Spleen (tissue), 11 donors: ENCODE data around the gene SSTR5. TPM values are rescaled to one million over a fixed set of nuclear protein-coding genes. Genes with fewer than 3 reads are reported as not detected.

ENCODE experiments used
- DNase-seq: peaks from one replicate; pipeline ENCODE4 v3.0.0-alpha.2; 2020
- H3K27ac ChIP-seq, 8 donors: fragments of 200-600 bp; sonication (generic) in 7 of 8; 1 replicate in 4 of 8; 2 replicates in 4 of 8; pipeline versions ENCODE4 v1.5.0 to v1.8.0; 2016 to 2021; ENCODE audit warnings: inconsistent platforms in 4 of 8, mild to moderate bottlenecking in 4 of 8, moderate library complexity in 1 of 8
- H3K27me3 ChIP-seq, 7 donors: fragments of 200-600 bp; sonication (generic) in 6 of 7; replicated peaks in 1 of 7; 1 replicate in 4 of 7; 2 replicates in 3 of 7; pipeline versions ENCODE4 v1.5.0 to v1.8.0; 2016 to 2021; ENCODE audit warnings: inconsistent platforms in 3 of 7, mild to moderate bottlenecking in 1 of 7
- H3K36me3 ChIP-seq, 6 donors: fragments of 200-600 bp; sonication (generic) in 5 of 6; 1 replicate in 4 of 6; 2 replicates in 2 of 6; pipeline versions ENCODE4 v1.5.0 to v1.8.0; 2016 to 2021; ENCODE audit warnings: inconsistent platforms in 2 of 6
- H3K4me1 ChIP-seq, 6 donors: fragments of 200-600 bp; sonication (generic) in 5 of 6; 1 replicate in 3 of 6; 2 replicates in 3 of 6; pipeline versions ENCODE4 v1.5.0 to v1.8.0; 2016 to 2021; ENCODE audit warnings: inconsistent platforms in 3 of 6
- H3K4me3 ChIP-seq, 8 donors: fragments of 200-600 bp; sonication (generic) in 7 of 8; 1 replicate in 4 of 8; 2 replicates in 4 of 8; pipeline versions ENCODE4 v1.5.0 to v1.8.0; 2016 to 2021; ENCODE audit warnings: inconsistent platforms in 4 of 8, mild to moderate bottlenecking in 4 of 8, moderate library complexity in 2 of 8
- H3K9me3 ChIP-seq, 8 donors: fragments of 200-600 bp; sonication (generic) in 7 of 8; 1 replicate in 4 of 8; 2 replicates in 4 of 8; pipeline versions ENCODE4 v1.5.0 to v1.8.0; 2016 to 2021; ENCODE audit warnings: inconsistent platforms in 4 of 8
- POLR2A ChIP-seq, 3 donors: fragments of 450-650 bp; IDR thresholded peaks; one replicate each; pipeline ENCODE4 v1.5.1; 2017; ENCODE audit warnings: antibody characterized with exemption in 3 of 3, mild to moderate bottlenecking in 1 of 3
- POLR2AphosphoS5 ChIP-seq, 3 donors: sonication (generic); formaldehyde crosslinking; IDR thresholded peaks; one replicate each; pipeline ENCODE4 v1.5.1; 2017; ENCODE audit warnings: antibody characterized with exemption in 3 of 3
- WGBS, 5 donors: extraction: QIAGEN DNeasy Blood & Tissue Kit in 3 of 5; methylation state at CpG; one replicate each; pipeline versions ENCODE4 v1.1.5 to v1.1.7; 2013 to 2018; 5-methylcytosine and 5-hydroxymethylcytosine counted together
- intact Hi-C: fragments of 100-400 bp; cut with DNase I; formaldehyde crosslinking; loops from one replicate; pipeline ENCODE4 v1.15.0; 2023; ENCODE audit warnings: low total_unique reads
- polyA plus RNA-seq, 3 donors: library from polyadenylated mRNA; stranded (reverse); fragments of 200-250 nt; gene quantifications; one replicate each; pipeline ENCODE4 v1.2.1, GENCODE V29; 2013
- total RNA-seq, 7 donors: library from RNA; depleted of rRNA in 3 of 7; stranded (reverse); fragments of >200 nt in 3 of 7; fragmentation: NEBNext Ultra II Directional in 4 of 7; extraction: Animal tissue kit (Norgen Biotek cat#: 25700) in 4 of 7; gene quantifications; one replicate each; pipeline versions ENCODE4 v1.1.0 to v1.2.1, GENCODE V29; 2016 to 2021
- TF ChIP-seq, protein P1 (sequence below), 11 experiments: fragments of 200-600 bp in 7 of 11; fragments of 450-650 bp in 4 of 11; sonication (generic) in 4 of 11; IDR thresholded peaks in 8 of 11; conservative IDR thresholded peaks in 3 of 11; 1 replicate in 7 of 11; 2 replicates in 4 of 11; pipeline versions ENCODE4 v1.4.0 to v1.8.0; 2016 to 2021; ENCODE audit warnings: antibody characterized with exemption in 11 of 11, inconsistent platforms in 4 of 11, mild to moderate bottlenecking in 1 of 11
- donor health status: healthy with polysubstance abuse.
- donor health status: DM: no; HTN: no; CAD: no; lungs with moderate emphysema.
- donor health status: DM: no; HTN: no; CAD: no.
- donor health status: Bipolar disorder and iron deficiency.
- donor health status: healthy.
- donor health status: DM: no; HTN: no; CAD: no.
- donor health status: DM: yes; HTN: yes; CAD: no.

Gene SSTR5
- total and polyA plus RNA-seq, 10 donors: not detected

DNA sequence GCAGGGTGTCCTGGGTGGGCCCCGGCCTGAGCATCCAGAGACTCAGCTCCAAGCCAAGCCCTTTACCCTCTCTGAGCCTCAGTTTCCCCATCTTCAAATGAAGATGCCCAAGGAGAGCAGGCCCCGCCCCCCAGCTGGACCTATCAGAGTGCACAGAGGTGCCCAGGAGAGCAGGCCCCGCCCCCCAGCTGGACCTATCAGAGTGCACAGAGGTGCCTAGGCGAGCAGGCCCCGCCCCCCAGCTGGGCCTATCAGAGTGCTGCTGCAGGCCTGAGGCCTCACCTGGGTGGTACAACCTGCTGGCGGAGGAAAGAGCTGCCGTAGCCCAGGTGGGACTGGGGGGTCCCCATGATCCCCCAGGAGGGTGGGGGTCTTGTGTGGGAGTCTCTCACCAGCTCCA, 3.4 kb upstream of the SSTR5 start:
- TF ChIP-seq, protein P1, sequence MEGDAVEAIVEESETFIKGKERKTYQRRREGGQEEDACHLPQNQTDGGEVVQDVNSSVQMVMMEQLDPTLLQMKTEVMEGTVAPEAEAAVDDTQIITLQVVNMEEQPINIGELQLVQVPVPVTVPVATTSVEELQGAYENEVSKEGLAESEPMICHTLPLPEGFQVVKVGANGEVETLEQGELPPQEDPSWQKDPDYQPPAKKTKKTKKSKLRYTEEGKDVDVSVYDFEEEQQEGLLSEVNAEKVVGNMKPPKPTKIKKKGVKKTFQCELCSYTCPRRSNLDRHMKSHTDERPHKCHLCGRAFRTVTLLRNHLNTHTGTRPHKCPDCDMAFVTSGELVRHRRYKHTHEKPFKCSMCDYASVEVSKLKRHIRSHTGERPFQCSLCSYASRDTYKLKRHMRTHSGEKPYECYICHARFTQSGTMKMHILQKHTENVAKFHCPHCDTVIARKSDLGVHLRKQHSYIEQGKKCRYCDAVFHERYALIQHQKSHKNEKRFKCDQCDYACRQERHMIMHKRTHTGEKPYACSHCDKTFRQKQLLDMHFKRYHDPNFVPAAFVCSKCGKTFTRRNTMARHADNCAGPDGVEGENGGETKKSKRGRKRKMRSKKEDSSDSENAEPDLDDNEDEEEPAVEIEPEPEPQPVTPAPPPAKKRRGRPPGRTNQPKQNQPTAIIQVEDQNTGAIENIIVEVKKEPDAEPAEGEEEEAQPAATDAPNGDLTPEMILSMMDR (IDR thresholded peaks at IDR 0.05 in 8 of 11, conservative IDR thresholded peaks at IDR 0.05 in 3 of 11): no peak
- WGBS, 5 donors: 82 to 100% (median 89%) methylated on average over 1 to 7 of the region's 7 CpGs
- intact Hi-C loops: no loop called here
- H3K4me1 ChIP-seq: no peaks in the 10 kb centered on the region
- DNase-seq: no peak
- no peaks in the 10 kb centered on the region for H3K9me3 ChIP-seq
- H3K4me3 ChIP-seq: no peak overlapping the region
- H3K36me3 ChIP-seq: no peaks in the 10 kb centered on the region
- H3K27me3 ChIP-seq: peaks cover 0 to 100% (median 85%) of the 10 kb centered on the region in 7 donors
- no peak overlapping the region for H3K27ac ChIP-seq

DNA sequence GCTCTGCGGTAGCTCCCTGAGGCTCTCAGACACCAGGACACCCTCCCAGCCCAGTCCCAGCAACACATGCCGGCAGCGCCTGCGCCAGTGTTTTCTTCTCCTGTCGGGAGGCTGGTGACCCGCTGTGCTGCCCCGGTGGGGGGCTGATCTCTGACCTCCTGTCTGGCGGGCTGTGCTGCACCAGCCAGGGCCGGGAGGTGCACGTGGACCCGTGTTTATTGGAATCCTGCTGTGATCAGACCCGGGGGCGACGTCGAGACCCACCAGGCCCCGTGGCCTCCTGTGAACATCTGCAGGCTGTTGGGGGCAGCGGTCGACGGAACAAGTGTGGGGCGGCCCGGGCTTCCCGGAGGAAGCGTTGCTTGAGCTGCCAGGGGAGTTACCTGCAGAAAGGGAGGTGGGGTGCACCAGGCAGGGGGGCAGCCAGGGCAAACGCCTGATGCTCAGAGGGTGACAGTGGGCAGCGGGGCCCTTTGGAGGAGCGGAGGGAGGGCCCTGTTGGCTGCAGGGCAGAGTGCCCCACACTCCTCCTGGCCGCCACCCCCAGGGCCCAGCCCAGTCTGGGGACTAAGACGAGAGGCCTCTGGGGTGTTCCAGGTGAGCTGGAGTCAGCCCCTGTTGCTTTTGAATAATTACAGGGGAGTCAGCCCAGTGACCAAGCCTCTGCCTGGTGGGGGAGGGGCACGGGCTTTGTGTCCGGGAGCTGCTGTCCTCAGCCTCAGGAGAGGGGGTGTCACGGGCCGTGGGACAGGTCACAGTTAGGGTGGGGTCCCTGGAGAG, 2.3 kb upstream of the SSTR5 start:
- intact Hi-C loops: no loop called here
- DNase-seq: no peak
- no peak for TF ChIP-seq POLR2A (IDR thresholded peaks at IDR 0.05)
- TF ChIP-seq, protein P1 (IDR thresholded peaks at IDR 0.05 in 8 of 11, conservative IDR thresholded peaks at IDR 0.05 in 3 of 11): no peak
- no peak for TF ChIP-seq POLR2AphosphoS5 (IDR thresholded peaks at IDR 0.05)
- Histone ChIP-seq H3K4me3 (no peak overlapping the region), H3K4me1 (no peaks in the 10 kb centered on the region), H3K27ac (no peak overlapping the region), H3K27me3 (peaks cover 0 to 100% (median 82%) of the 10 kb centered on the region in 7 donors), H3K36me3 (no peaks in the 10 kb centered on the region), H3K9me3 (no peaks in the 10 kb centered on the region)
- WGBS, 5 donors: 16 to 41% (median 23%) methylated on average over 6 to 32 of the region's 32 CpGs

DNA sequence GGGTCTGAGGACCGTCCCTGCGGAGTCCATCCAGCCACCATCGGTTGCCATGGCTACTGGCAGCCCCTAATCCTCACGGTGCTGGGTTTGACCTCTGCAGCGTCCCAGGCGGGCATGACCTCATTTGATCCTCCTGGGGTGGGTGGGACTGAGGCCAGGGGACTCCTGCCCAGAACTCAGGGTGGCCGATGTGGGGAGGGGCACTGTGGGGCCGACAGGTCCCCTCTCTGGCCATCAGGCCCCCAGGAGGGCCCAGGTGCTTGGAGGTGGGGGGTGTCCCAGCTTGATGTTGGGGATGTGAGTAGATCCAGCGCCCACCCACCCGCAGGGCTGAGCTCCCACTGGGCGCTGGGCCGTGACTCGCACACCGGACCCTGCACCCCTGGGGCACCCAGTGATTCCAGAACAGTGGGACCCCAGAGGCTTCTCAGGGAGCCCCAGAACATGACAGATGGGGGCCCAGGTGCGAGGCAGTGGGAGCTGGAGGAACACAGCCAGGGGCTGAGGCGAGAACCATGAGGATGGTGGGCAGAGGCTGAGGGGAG, 1.6 kb upstream of the SSTR5 start:
- DNase-seq: no peak
- H3K9me3 ChIP-seq: no peaks in the 10 kb centered on the region
- TF ChIP-seq POLR2A (IDR thresholded peaks at IDR 0.05): no peak
- no peak overlapping the region for H3K27ac ChIP-seq
- H3K36me3 ChIP-seq: no peaks in the 10 kb centered on the region
- WGBS, 5 donors: 35 to 59% (median 43%) methylated on average over 8 to 16 of the region's 16 CpGs
- H3K4me3 ChIP-seq: no peak overlapping the region
- intact Hi-C loops: no loop called here
- H3K27me3 ChIP-seq: peaks cover 0 to 97% (median 75%) of the 10 kb centered on the region in 7 donors
- no peaks in the 10 kb centered on the region for H3K4me1 ChIP-seq

DNA sequence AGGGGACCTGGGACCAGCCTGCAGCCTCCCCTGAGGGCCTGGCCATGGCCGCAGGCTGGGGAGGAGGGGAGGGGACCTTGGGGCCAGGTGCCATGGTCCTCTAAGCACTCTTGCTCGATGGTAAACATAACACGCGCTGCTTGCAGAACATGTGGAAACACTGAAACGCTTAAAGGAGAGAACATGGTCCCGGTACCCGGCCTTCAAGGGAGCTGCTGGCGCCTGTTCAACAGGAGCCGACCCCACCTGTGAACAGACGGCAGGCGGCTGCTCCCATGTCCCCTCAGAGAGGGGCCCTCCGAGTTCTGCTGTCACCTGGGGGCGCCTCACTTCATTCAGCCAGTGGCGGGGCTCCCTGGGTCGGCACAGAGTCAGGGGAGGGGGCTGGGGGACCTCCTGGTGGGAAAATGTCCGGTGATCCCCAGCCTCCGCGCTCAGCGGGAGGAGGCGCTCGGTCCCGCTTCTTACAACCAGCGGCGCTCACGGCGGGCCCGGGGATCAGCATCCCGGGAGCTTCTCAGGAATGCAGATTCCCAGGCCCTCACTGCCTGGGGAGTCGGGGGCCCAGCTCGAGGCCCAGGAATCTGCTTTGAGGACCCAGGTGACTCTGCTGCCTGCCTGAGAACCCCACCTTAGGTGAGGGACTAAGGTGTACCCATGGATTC, 854 bp upstream of the SSTR5 start:
- peaks cover 0 to 95% (median 68%) of the 10 kb centered on the region in 7 donors for H3K27me3 ChIP-seq
- intact Hi-C loops: no loop called here
- no peak for DNase-seq
- no peak overlapping the region for H3K4me3 ChIP-seq
- 10 to 19% (median 16%) methylated on average over 12 to 30 of the region's 30 CpGs for WGBS, 5 donors
- H3K4me1 ChIP-seq: no peaks in the 10 kb centered on the region
- H3K36me3 ChIP-seq: no peaks in the 10 kb centered on the region
- H3K9me3 ChIP-seq: no peaks in the 10 kb centered on the region
- no peak overlapping the region for H3K27ac ChIP-seq
- TF ChIP-seq, protein P1 (IDR thresholded peaks at IDR 0.05 in 8 of 11, conservative IDR thresholded peaks at IDR 0.05 in 3 of 11): no peak
- TF ChIP-seq POLR2AphosphoS5 (IDR thresholded peaks at IDR 0.05) (no peak), POLR2A (IDR thresholded peaks at IDR 0.05) (no peak)
